PC-3 (cell line): ENCODE measurements around the gene AXDND1.

Source experiments
- CTCF ChIP-seq: fragments of 300-600 bp; sonication (generic); conservative IDR thresholded peaks from 2 replicates; pipeline ENCODE4 v1.5.1; 2017; ENCODE audit warnings: antibody characterized with exemption, low read depth, mild to moderate bottlenecking, low read length
- EZH2phosphoT487 ChIP-seq: fragments of 300-600 bp; sonication (generic); IDR thresholded peaks from 2 replicates; pipeline ENCODE4 v1.6.1; 2018; ENCODE audit warnings: mild to moderate bottlenecking, antibody characterized with exemption, low read length, borderline replicate concordance

DNA sequence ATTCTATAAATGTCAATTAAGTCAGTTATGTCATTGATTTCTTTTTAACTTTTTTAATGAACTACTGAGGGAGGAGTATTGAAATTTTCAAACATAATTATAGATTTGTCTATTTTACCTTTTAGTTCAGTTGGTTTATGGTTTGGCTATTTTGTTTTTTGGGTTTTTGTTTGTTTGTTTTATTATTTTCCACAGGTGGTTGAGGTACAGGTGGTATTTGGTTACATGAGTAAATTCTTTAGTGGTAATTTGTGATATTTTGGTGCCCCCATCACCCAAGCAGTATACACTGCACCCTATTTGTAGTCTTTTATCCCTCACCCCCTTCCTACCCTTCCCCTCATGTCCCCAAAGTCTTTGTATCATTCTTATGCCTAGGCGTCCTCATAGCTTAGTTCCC, 235.3 kb downstream of the AXDND1 start:
- TF ChIP-seq CTCF (no peak), EZH2phosphoT487 (no peak)
